WTC11 (cell line): ENCODE measurements around the gene ACVR2A.

ENCODE experiments used
- ATF1 ChIP-seq: sonication (generic); formaldehyde crosslinking; IDR thresholded peaks from 2 replicates; pipeline ENCODE4 v1.8.1; 2023; ENCODE audit warnings: mild to moderate bottlenecking, moderate library complexity, missing genetic modification reagents
- ATF3 ChIP-seq: sonication (generic); formaldehyde crosslinking; conservative IDR thresholded peaks from 2 replicates; pipeline ENCODE4 v1.8.1; 2022; ENCODE audit warnings: mild to moderate bottlenecking, missing genetic modification reagents
- CREM ChIP-seq: sonication (generic); formaldehyde crosslinking; IDR thresholded peaks from 2 replicates; pipeline ENCODE4 v1.8.1; 2022; ENCODE audit warnings: mild to moderate bottlenecking, missing genetic modification reagents, moderate library complexity
- HMGXB4 ChIP-seq: sonication (generic); formaldehyde crosslinking; IDR thresholded peaks from 2 replicates; pipeline ENCODE4 v1.8.1; 2023; ENCODE audit warnings: mild to moderate bottlenecking, moderate library complexity, missing genetic modification reagents
- JAZF1 ChIP-seq: fragments of 250-450 bp; sonication (Bioruptor Pico); IDR thresholded peaks from 2 replicates; pipeline ENCODE4 v1.9.0; 2021; ENCODE audit warnings: moderate library complexity, mild to moderate bottlenecking, inconsistent platforms
- ZNF317 ChIP-seq: sonication (generic); formaldehyde crosslinking; IDR thresholded peaks from 2 replicates; pipeline ENCODE4 v1.8.1; 2023; ENCODE audit warnings: low read depth, mild to moderate bottlenecking, moderate library complexity, missing genetic modification reagents, borderline replicate concordance
- TF ChIP-seq, protein P1 (sequence below): sonication (generic); formaldehyde crosslinking; IDR thresholded peaks from 2 replicates; pipeline ENCODE4 v1.8.1; 2023; ENCODE audit warnings: mild to moderate bottlenecking, missing genetic modification reagents, moderate library complexity
- TF ChIP-seq, protein P2 (sequence below): fragments of 200-600 bp; IDR thresholded peaks from 2 replicates; pipeline ENCODE4 v1.8.0; 2022; ENCODE audit warnings: antibody characterized with exemption
- TF ChIP-seq, protein P3 (sequence below): sonication (generic); formaldehyde crosslinking; IDR thresholded peaks from 2 replicates; pipeline ENCODE4 v1.8.1; 2022; ENCODE audit warnings: mild to moderate bottlenecking, moderate library complexity, missing genetic modification reagents

DNA sequence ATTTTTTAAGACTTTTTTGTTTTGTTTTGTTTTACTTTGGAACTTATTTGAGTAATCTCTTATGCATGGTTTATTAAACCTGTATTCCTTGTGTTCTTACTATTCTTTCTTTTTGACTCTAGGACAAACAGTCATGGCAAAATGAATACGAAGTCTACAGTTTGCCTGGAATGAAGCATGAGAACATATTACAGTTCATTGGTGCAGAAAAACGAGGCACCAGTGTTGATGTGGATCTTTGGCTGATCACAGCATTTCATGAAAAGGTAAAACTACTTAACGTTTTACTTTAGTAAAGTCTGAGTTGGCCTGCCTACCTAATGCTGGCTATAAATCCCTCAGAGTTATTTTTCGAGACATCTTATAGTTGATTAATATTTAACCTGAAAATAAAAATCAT, 72.3 kb downstream of the ACVR2A start:
- TF ChIP-seq, protein P1, sequence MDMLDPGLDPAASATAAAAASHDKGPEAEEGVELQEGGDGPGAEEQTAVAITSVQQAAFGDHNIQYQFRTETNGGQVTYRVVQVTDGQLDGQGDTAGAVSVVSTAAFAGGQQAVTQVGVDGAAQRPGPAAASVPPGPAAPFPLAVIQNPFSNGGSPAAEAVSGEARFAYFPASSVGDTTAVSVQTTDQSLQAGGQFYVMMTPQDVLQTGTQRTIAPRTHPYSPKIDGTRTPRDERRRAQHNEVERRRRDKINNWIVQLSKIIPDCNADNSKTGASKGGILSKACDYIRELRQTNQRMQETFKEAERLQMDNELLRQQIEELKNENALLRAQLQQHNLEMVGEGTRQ (CRISPR knock-in tag), result no peak
- TF ChIP-seq ATF3 (CRISPR knock-in tag), result no peak
- no peak for TF ChIP-seq HMGXB4 (CRISPR knock-in tag)
- TF ChIP-seq CREM (CRISPR knock-in tag), result no peak
- TF ChIP-seq, protein P2, sequence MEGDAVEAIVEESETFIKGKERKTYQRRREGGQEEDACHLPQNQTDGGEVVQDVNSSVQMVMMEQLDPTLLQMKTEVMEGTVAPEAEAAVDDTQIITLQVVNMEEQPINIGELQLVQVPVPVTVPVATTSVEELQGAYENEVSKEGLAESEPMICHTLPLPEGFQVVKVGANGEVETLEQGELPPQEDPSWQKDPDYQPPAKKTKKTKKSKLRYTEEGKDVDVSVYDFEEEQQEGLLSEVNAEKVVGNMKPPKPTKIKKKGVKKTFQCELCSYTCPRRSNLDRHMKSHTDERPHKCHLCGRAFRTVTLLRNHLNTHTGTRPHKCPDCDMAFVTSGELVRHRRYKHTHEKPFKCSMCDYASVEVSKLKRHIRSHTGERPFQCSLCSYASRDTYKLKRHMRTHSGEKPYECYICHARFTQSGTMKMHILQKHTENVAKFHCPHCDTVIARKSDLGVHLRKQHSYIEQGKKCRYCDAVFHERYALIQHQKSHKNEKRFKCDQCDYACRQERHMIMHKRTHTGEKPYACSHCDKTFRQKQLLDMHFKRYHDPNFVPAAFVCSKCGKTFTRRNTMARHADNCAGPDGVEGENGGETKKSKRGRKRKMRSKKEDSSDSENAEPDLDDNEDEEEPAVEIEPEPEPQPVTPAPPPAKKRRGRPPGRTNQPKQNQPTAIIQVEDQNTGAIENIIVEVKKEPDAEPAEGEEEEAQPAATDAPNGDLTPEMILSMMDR, result no peak
- no peak for TF ChIP-seq ZNF317 (CRISPR knock-in tag)
- TF ChIP-seq ATF1 (CRISPR knock-in tag), result no peak
- no peak for TF ChIP-seq JAZF1
- TF ChIP-seq, protein P3, sequence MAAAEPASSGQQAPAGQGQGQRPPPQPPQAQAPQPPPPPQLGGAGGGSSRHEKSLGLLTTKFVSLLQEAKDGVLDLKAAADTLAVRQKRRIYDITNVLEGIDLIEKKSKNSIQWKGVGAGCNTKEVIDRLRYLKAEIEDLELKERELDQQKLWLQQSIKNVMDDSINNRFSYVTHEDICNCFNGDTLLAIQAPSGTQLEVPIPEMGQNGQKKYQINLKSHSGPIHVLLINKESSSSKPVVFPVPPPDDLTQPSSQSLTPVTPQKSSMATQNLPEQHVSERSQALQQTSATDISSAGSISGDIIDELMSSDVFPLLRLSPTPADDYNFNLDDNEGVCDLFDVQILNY, result no peak
